HG03558 (cell line): ENCODE data around the gene VWA1.
"Not testable (repeated sequence)": the region's sequence is repeated elsewhere in the genome, so short reads cannot be mapped to it uniquely, and the experiment has no call there.

Experiments used
- ATAC-seq: cut with Tn5 transposase; IDR thresholded peaks from one replicate; pipeline ENCODE4 v1.9.1; 2021; ENCODE audit warnings: moderate number of reproducible peaks; ENCODE audit not compliant: unreplicated experiment; ENCODE audit errors: extremely low read depth

Gene VWA1

GRCh38 chr1:1422465-1423244 lies 12.8 kb upstream of the VWA1 start:
- ATAC-seq = no peak

- ATAC-seq = no peak
Observed at GRCh38 chr1:1423245-1423597, 12.3 kb upstream of the VWA1 start.

GRCh38 chr1:1424707-1425106 lies 10.8 kb upstream of the VWA1 start:
- ATAC-seq = no peak

GRCh38 chr1:1425426-1425752 lies 10.1 kb upstream of the VWA1 start:
- ATAC-seq = no peak

- no peak for ATAC-seq
Observed at GRCh38 chr1:1425753-1426495, 9.6 kb upstream of the VWA1 start.

- no peak for ATAC-seq
Observed at GRCh38 chr1:1426496-1427105, 8.9 kb upstream of the VWA1 start.

- no peak for ATAC-seq
Observed at GRCh38 chr1:1427106-1427819, 8.2 kb upstream of the VWA1 start.

- no peak for ATAC-seq
Observed at GRCh38 chr1:1427820-1428148, 7.7 kb upstream of the VWA1 start.

GRCh38 chr1:1428174-1428573 lies 7.3 kb upstream of the VWA1 start:
- no peak for ATAC-seq

- ATAC-seq = not testable (repeated sequence)
Observed at GRCh38 chr1:1428967-1429366, 6.5 kb upstream of the VWA1 start.

- ATAC-seq = no peak
Observed at GRCh38 chr1:1429671-1430073, 5.8 kb upstream of the VWA1 start.

GRCh38 chr1:1430114-1430982 lies 5.1 kb upstream of the VWA1 start:
- ATAC-seq = no peak

GRCh38 chr1:1430992-1431844 lies 4.3 kb upstream of the VWA1 start:
- ATAC-seq = no peak

- ATAC-seq = no peak
Observed at GRCh38 chr1:1431845-1432273, 3.6 kb upstream of the VWA1 start.

- ATAC-seq = no peak
Observed at GRCh38 chr1:1432274-1432950, 3.1 kb upstream of the VWA1 start.

GRCh38 chr1:1432951-1433803 lies 2.3 kb upstream of the VWA1 start:
- no peak for ATAC-seq

GRCh38 chr1:1433804-1434130 lies 1.7 kb upstream of the VWA1 start:
- ATAC-seq = no peak
